ENCODE results near the gene COL5A1.

GRCh38 chr9:134789168-134789567, 147.6 kb downstream of the COL5A1 start:
- TF ChIP-seq CTCF (IDR thresholded peaks at IDR 0.05) (no peak), POLR2A (IDR thresholded peaks at IDR 0.05) (no peak)
